GM21390 (cell line): Measurements from ENCODE around the gene ZDHHC8.
"Not testable (repeated sequence)": the region's sequence is repeated elsewhere in the genome, so short reads cannot be mapped to it uniquely, and the experiment has no call there.

Source experiments
- ATAC-seq: cut with Tn5 transposase; IDR thresholded peaks from one replicate; pipeline ENCODE4 v1.9.1; 2021; ENCODE audit not compliant: unreplicated experiment

The ZDHHC8 gene

GRCh38 chr22:20157430-20158183 lies 26.0 kb downstream of the ZDHHC8 start:
- ATAC-seq: no peak

GRCh38 chr22:20158391-20159036 lies 26.9 kb downstream of the ZDHHC8 start:
- no peak for ATAC-seq

GRCh38 chr22:20159076-20159475 lies 27.5 kb downstream of the ZDHHC8 start:
- ATAC-seq: no peak

DNA sequence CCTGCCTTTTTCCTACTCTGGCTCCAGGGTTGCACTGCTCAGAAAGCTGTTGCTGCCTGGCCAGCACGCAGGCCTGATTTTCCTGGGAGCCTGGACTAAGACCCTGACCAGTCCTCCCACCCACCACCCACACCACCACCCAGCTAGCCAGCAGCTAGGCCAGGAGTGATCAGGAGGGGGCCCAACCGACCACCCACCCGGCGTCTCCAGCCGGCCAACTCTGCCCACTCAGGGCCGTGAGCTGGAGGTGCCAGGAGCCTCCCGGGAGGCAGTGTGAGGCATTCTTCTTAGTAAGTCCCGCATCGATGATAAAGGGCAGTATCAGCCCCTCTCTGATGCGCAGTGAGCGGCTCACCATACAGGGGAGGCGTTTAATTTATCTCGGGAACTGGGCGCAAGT lies 27.9 kb downstream of the ZDHHC8 start:
- not testable (repeated sequence) for ATAC-seq

GRCh38 chr22:20160041-20160440 lies 28.4 kb downstream of the ZDHHC8 start:
- no peak for ATAC-seq

DNA sequence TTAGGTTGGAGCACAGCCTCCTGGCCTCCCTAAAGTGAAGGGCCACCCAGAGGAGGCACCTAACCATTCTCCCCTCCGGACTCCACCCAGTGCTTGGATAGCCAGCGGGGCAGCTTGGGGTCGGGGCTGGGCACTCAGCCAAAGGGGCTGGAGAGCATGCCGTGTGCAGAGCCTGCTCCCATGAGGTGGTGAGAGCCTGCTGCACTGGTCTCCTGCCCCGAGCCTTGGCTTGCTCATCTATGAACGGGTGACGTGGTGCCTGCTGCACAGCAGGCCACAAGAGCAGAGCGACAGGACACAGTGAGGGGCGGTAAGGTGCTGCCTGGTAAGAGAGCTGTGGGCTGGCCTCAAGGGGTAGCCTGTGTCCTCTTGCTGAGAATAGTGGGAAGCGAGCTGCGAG lies 33.3 kb downstream of the ZDHHC8 start:
- ATAC-seq: no peak

- no peak for ATAC-seq
Measured at GRCh38 chr22:20165421-20165820, 33.8 kb downstream of the ZDHHC8 start.

GRCh38 chr22:20165913-20166312 lies 34.3 kb downstream of the ZDHHC8 start:
- no peak for ATAC-seq

GRCh38 chr22:20166703-20167102 lies 35.1 kb downstream of the ZDHHC8 start:
- ATAC-seq: no peak

DNA sequence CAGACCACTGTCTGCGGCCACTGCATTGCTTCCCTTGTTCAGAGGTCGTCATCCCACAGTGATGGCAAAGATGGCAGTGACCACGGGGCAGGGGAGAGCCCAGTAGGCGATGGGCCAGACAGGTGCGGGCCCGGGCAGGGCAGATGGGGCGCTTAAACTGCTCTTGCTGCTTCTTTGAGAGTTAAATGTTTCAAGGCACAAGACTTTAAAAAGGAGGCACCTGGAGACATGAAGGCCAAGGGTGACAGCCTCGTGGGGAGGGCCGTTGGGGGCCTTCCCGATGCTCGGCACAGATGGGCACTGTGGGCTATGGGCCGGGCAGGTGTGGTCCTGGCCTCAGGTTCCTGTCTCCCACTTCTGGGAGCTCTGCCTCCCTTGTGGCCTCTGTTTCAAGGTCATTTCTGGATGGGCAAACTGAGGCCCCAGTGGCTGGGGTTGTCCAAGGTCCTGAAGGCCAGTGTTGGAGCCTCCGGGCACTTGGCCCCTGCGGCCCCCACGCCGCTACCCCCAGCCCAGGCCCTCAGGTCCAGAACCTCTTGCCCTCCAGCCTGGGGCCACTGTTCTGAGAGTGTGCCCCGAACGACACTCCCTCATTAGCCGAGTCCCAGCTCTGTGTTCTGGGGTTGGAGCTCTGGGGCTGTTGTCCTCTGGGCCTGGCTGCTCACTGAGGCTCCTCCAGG lies 36.2 kb downstream of the ZDHHC8 start:
- ATAC-seq: no peak

DNA sequence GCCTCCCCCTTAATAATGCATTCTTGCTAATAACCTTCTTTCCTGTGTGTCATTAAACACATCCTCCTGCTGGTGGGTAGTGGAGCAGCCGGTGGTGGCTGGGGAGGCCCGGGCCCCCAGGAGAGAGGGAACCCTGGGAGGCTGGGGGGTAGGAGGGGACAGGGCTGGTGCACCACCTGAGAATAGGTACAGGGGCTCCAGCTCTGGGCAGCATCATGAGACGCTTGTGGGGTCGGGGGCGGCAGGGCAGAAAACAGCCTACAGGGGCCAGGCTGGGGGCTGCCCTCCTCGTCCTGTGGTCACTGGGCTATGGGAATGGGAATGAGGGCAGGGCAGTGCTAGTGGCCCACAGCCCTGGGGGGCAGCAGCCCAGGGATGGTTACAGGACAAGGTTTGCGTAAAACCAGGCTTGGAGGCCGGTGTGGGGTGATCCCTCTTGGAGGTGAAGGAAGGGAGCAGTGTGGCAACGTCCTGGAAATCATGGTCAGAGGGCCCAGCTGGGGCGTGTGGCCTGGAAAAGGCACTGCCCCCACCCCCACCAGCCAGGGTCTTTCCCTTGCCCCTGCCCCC lies 37.7 kb downstream of the ZDHHC8 start:
- no peak for ATAC-seq

- no peak for ATAC-seq
Measured at GRCh38 chr22:20170170-20170569, 38.6 kb downstream of the ZDHHC8 start.

- no peak for ATAC-seq
Measured at GRCh38 chr22:20171288-20172140, 39.9 kb downstream of the ZDHHC8 start.

GRCh38 chr22:20172141-20172613 lies 40.6 kb downstream of the ZDHHC8 start:
- ATAC-seq: no peak

- no peak for ATAC-seq
Measured at GRCh38 chr22:20173246-20173645, 41.6 kb downstream of the ZDHHC8 start.

DNA sequence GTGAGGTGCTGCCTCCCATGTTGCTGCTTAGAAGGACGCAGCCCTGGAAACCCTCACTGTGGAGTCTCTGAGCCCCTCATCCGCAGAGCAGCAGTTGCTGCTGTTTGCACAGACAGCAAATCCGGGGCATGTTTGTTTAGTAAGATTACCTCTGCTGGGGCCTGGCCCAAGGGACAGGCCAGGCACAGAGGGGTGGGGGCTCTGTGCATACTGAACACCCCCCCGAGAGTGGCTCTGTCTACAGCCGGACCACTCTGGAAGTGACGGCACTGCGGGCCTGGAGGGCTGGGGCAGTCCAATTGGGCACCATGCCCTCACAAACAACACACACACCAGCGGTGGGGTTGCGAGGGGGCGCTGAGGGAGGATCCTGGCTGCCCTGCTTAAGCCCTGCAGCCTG lies 42.2 kb downstream of the ZDHHC8 start:
- no peak for ATAC-seq

- no peak for ATAC-seq
Measured at GRCh38 chr22:20174785-20175596, 43.4 kb downstream of the ZDHHC8 start.

GRCh38 chr22:20175597-20175900 lies 43.9 kb downstream of the ZDHHC8 start:
- no peak for ATAC-seq

DNA sequence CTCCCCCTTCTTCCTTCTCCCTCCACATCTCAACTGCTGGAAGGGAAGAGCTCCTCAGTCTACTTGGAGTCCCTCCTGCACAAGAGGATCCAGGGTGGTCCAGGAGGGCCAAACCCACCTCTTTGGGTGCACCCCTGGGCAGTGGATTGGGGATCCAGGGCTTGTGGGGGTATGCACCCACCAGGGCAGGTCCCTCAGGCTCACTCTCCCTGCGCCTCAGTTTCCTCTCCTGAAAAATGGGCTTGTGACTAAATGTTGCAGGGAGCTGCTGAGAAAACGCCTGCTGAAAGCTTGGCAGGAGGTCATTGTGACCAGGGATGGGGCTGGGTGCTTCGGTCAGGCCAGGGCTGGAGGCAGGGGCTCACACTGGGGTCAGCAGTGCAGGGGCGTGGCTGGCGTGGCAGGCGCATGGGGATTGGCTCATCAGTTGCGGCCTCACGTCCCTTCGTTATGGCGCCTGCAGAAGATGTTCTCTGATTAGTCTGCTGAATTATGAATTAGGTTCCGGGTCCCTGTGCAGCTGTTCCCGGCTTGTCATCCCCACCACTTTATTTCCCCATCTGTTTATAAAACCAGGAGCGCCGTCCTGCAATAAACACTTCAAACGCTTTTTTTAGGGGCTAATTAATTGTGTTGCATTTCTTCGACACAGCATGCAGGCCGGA lies 44.9 kb downstream of the ZDHHC8 start:
- no peak for ATAC-seq
